ENCODE data around the gene CDK2AP2. TPM values are rescaled to one million over a fixed set of nuclear protein-coding genes. Genes with fewer than 3 reads are reported as not detected.

Gene CDK2AP2
- total and polyA plus RNA-seq, 9 of the 15 experiments (the other 6 are each of a cell fraction or from before 2014, with no cell fraction given), result 4.4 to 47.4 (median 21.7) TPM

- no peak for TF ChIP-seq CEBPZ (IDR thresholded peaks at IDR 0.05; ENCODE audit: borderline replicate concordance, low read depth, low read length)
- TF ChIP-seq THRA (IDR thresholded peaks at IDR 0.05), result no peak
- no peak for TF ChIP-seq ZNF324 (CRISPR knock-in tag; IDR thresholded peaks at IDR 0.05)
- TF ChIP-seq POLR3G (IDR thresholded peaks at IDR 0.05; ENCODE audit: extremely low read depth, insufficient read length, insufficient replicate concordance), result no peak
- TF ChIP-seq ADNP (tag; IDR thresholded peaks at IDR 0.05), result no peak
- TF ChIP-seq EHMT2 (IDR thresholded peaks at IDR 0.05), result no peak
- TF ChIP-seq MCM5 (IDR thresholded peaks at IDR 0.05; ENCODE audit: low read depth), result no peak
- no peak for TF ChIP-seq GTF2A2 (tag; IDR thresholded peaks at IDR 0.05)
- no peak for TF ChIP-seq ZNF224 (CRISPR knock-in tag; IDR thresholded peaks at IDR 0.05)
- no peak for TF ChIP-seq PATZ1 (CRISPR knock-in tag; IDR thresholded peaks at IDR 0.05; ENCODE audit: borderline replicate concordance)
- TF ChIP-seq, protein P1, sequence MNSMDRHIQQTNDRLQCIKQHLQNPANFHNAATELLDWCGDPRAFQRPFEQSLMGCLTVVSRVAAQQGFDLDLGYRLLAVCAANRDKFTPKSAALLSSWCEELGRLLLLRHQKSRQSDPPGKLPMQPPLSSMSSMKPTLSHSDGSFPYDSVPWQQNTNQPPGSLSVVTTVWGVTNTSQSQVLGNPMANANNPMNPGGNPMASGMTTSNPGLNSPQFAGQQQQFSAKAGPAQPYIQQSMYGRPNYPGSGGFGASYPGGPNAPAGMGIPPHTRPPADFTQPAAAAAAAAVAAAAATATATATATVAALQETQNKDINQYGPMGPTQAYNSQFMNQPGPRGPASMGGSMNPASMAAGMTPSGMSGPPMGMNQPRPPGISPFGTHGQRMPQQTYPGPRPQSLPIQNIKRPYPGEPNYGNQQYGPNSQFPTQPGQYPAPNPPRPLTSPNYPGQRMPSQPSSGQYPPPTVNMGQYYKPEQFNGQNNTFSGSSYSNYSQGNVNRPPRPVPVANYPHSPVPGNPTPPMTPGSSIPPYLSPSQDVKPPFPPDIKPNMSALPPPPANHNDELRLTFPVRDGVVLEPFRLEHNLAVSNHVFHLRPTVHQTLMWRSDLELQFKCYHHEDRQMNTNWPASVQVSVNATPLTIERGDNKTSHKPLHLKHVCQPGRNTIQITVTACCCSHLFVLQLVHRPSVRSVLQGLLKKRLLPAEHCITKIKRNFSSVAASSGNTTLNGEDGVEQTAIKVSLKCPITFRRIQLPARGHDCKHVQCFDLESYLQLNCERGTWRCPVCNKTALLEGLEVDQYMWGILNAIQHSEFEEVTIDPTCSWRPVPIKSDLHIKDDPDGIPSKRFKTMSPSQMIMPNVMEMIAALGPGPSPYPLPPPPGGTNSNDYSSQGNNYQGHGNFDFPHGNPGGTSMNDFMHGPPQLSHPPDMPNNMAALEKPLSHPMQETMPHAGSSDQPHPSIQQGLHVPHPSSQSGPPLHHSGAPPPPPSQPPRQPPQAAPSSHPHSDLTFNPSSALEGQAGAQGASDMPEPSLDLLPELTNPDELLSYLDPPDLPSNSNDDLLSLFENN (IDR thresholded peaks at IDR 0.05; ENCODE audit: low read depth in 2 of 2, low read length in 2 of 2), result no peak
- TF ChIP-seq, protein P2, sequence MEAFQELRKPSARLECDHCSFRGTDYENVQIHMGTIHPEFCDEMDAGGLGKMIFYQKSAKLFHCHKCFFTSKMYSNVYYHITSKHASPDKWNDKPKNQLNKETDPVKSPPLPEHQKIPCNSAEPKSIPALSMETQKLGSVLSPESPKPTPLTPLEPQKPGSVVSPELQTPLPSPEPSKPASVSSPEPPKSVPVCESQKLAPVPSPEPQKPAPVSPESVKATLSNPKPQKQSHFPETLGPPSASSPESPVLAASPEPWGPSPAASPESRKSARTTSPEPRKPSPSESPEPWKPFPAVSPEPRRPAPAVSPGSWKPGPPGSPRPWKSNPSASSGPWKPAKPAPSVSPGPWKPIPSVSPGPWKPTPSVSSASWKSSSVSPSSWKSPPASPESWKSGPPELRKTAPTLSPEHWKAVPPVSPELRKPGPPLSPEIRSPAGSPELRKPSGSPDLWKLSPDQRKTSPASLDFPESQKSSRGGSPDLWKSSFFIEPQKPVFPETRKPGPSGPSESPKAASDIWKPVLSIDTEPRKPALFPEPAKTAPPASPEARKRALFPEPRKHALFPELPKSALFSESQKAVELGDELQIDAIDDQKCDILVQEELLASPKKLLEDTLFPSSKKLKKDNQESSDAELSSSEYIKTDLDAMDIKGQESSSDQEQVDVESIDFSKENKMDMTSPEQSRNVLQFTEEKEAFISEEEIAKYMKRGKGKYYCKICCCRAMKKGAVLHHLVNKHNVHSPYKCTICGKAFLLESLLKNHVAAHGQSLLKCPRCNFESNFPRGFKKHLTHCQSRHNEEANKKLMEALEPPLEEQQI (IDR thresholded peaks at IDR 0.05), result no peak
- no peak for TF ChIP-seq EP300 (IDR thresholded peaks at IDR 0.05; ENCODE audit: low read length)
- TF ChIP-seq HDAC2 (IDR thresholded peaks at IDR 0.05), result 0 out of 2 replicates have a peak, but pooled peaks have one; percentile 39
Observed at GRCh38 chr11:67505605-67506396, 2.2 kb downstream of the CDK2AP2 start (continued).
